Caco-2 (cell line): ENCODE data around the gene ZFHX3. TPM values are rescaled to one million over a fixed set of nuclear protein-coding genes. Genes with fewer than 3 reads are reported as not detected.

Experiments
- BruUV-seq: library from RNA; stranded (reverse); fragments of 400-500 nt; replicated peaks from 2 replicates; lab custom pipeline; 2021; lab: Mats Ljungman, UMichigan
- CTCF ChIA-PET: fragments of 300-600 bp; sonication (Branson Sonifier 250); formaldehyde crosslinking; loops from one replicate; lab custom pipeline; 2022; ENCODE audit warnings: antibody characterized with exemption; lab: Charles Lee
- POLR2A ChIA-PET: fragments of 300-600 bp; sonication (Branson Sonifier 250); formaldehyde crosslinking; loops from one replicate; lab custom pipeline; 2022; ENCODE audit warnings: antibody characterized with exemption; lab: Charles Lee
- DNase-seq, 2 experiments: peaks; one replicate each; pipeline versions ENCODE4 v3.0.0 to v3.0.0-alpha.2; 2020 to 2022
- H3K27me3 ChIP-seq: replicated peaks from 2 replicates; pipeline ENCODE4 v1.6.0; 2011; ENCODE audit warnings: low read length; ENCODE audit not compliant: control insufficient read depth, insufficient read depth
- H3K36me3 ChIP-seq: 2 replicates; pipeline ENCODE4 v1.5.1; 2011; ENCODE audit warnings: low read length; ENCODE audit not compliant: control insufficient read depth, insufficient read depth
- H3K4me1 ChIP-seq: fragments of 250-450 bp; sonication (Bioruptor Pico); 2 replicates; pipeline ENCODE4 v1.5.1; 2020; ENCODE audit warnings: mild to moderate bottlenecking
- H3K4me3 ChIP-seq: 2 replicates; pipeline ENCODE4 v1.5.1; 2011; ENCODE audit warnings: low read depth, mild to moderate bottlenecking, control low read depth, low read length
- H3K9me3 ChIP-seq: fragments of 250-450 bp; sonication (Bioruptor Pico); 2 replicates; pipeline ENCODE4 v1.5.1; 2020; ENCODE audit warnings: mild to moderate bottlenecking, moderate library complexity
- H3K27ac Mint-ChIP-seq: one replicate; pipeline ENCODE4 v1.8.0; 2022; ENCODE audit warnings: mixed read lengths; ENCODE audit not compliant: unreplicated experiment
- H3K27me3 Mint-ChIP-seq: one replicate; pipeline ENCODE4 v1.8.0; 2022; ENCODE audit warnings: mixed read lengths; ENCODE audit not compliant: insufficient read depth, unreplicated experiment
- H3K36me3 Mint-ChIP-seq: one replicate; pipeline ENCODE4 v1.8.0; 2022; ENCODE audit warnings: mild to moderate bottlenecking, mixed read lengths; ENCODE audit not compliant: insufficient read depth, unreplicated experiment
- H3K4me1 Mint-ChIP-seq: one replicate; pipeline ENCODE4 v1.8.0; 2022; ENCODE audit warnings: low read depth, mixed read lengths; ENCODE audit not compliant: unreplicated experiment
- H3K4me3 Mint-ChIP-seq: one replicate; pipeline ENCODE4 v1.8.0; 2022; ENCODE audit warnings: mild to moderate bottlenecking, moderate library complexity, mixed read lengths; ENCODE audit not compliant: unreplicated experiment
- H3K9me3 Mint-ChIP-seq: one replicate; pipeline ENCODE4 v1.8.0; 2022; ENCODE audit warnings: mixed read lengths; ENCODE audit not compliant: unreplicated experiment
- CTCF ChIP-seq, 2 experiments: fragments of 200-600 bp in 1 of 2; IDR thresholded peaks; 1 replicate in 1 of 2; 2 replicates in 1 of 2; pipeline versions ENCODE4 v1.5.1 to v1.8.0; 2011 to 2022; ENCODE audit warnings: antibody characterized with exemption in 1 of 2, control low read depth in 1 of 2, inconsistent platforms in 1 of 2, low read depth in 1 of 2, low read length in 1 of 2, mild to moderate bottlenecking in 1 of 2, moderate library complexity in 1 of 2; ENCODE audit not compliant: insufficient read depth in 1 of 2, severe bottlenecking in 1 of 2, unreplicated experiment in 1 of 2
- intact Hi-C: fragments of 100-400 bp; cut with micrococcal nuclease; formaldehyde crosslinking; loops from one replicate; pipeline ENCODE4 v1.10.0; 2022; ENCODE audit not compliant: unreplicated experiment
- total RNA-seq: library from RNA; stranded (reverse); gene quantifications from 2 replicates; pipeline ENCODE4 v1.2.3, GENCODE V29; 2022

ZFHX3 gene
- total RNA-seq, 1 experiment from 2014 or later: 39.9 TPM

GRCh38 chr16:72897707-72898106, 150.2 kb downstream of the ZFHX3 start:
- ChIA-PET CTCF (no interaction called here), POLR2A (no interaction called here)
- Mint-ChIP-seq H3K9me3 (no peaks in the 10 kb centered on the region), H3K4me3 (no peak overlapping the region), H3K36me3 (peaks cover 48% of the 10 kb centered on the region), H3K4me1 (peaks cover 13% of the 10 kb centered on the region), H3K27me3 (no peaks in the 10 kb centered on the region), H3K27ac (peak overlapping the region; percentile 23)
- Histone ChIP-seq H3K9me3 (no peaks in the 10 kb centered on the region), H3K27me3 (no peaks in the 10 kb centered on the region), H3K36me3 (peaks cover 1% of the 10 kb centered on the region; the same call in 1 of the 2 replicates), H3K4me1 (no peaks in the 10 kb centered on the region; the same call in 1 of the 2 replicates), H3K4me3 (no peak overlapping the region)
- no TSS peak for BruUV-seq
- TF ChIP-seq CTCF (IDR thresholded peaks at IDR 0.05; ENCODE audit: insufficient read depth in 1 of 2, low read depth in 1 of 2, low read length in 1 of 2, severe bottlenecking in 1 of 2, unreplicated experiment in 1 of 2): no peak
- DNase-seq: no peak
- intact Hi-C loops: no loop called here

DNA sequence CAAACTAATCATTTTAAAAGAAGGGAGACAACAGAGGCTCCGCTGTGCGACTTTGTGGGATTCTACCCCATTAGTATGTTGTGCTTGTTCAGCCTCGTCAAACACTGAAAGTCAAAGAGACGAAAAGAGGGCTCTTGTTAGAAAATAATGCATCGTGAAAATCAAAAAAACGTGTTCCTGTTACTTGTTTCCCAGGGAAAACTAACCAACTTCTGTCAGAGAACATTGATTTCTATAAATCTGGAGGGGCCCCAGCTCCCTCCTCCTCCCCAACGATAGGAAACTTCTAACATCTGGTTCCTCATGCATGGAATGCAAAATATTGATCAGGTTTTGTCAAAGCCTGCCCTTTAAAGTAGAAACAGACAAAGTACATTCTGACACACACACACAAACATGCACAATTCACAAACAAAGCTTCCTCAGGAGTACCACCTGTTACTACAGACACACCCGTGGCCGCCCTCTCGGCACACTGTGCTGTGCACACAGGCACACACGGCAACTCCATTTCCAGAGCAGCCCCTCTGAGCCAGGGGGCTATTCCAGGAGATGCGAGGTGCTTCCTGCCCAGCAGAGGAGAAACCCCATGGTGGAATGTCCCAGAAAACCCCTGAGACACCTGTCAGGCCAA, 151.3 kb downstream of the ZFHX3 start:
- H3K4me3 Mint-ChIP-seq: no peak overlapping the region
- BruUV-seq: no TSS peak
- POLR2A ChIA-PET: no interaction called here
- DNase-seq: no peak
- peaks cover 2% of the 10 kb centered on the region for H3K36me3 ChIP-seq
- TF ChIP-seq CTCF (IDR thresholded peaks at IDR 0.05; ENCODE audit: insufficient read depth in 1 of 2, low read depth in 1 of 2, low read length in 1 of 2, severe bottlenecking in 1 of 2, unreplicated experiment in 1 of 2): no peak
- H3K27ac Mint-ChIP-seq: no peak overlapping the region
- no peaks in the 10 kb centered on the region; the same call in 1 of the 2 replicates for H3K4me1 ChIP-seq
- no peaks in the 10 kb centered on the region for H3K9me3 Mint-ChIP-seq
- no peaks in the 10 kb centered on the region for H3K27me3 ChIP-seq
- CTCF ChIA-PET: interaction anchor here (1.4 kb wide), 1 partner anchor 64 kb away, joined by 13 read pairs; no protein-coding TSS in a partner anchor
- no peaks in the 10 kb centered on the region for H3K9me3 ChIP-seq
- H3K27me3 Mint-ChIP-seq: no peaks in the 10 kb centered on the region
- H3K4me1 Mint-ChIP-seq: peaks cover 13% of the 10 kb centered on the region
- peaks cover 57% of the 10 kb centered on the region for H3K36me3 Mint-ChIP-seq
- intact Hi-C loops: no loop called here
- no peak overlapping the region for H3K4me3 ChIP-seq

- no peak overlapping the region for H3K4me3 Mint-ChIP-seq
- no peak overlapping the region for H3K4me3 ChIP-seq
- H3K9me3 Mint-ChIP-seq: no peaks in the 10 kb centered on the region
- no TSS peak for BruUV-seq
- no peaks in the 10 kb centered on the region for H3K9me3 ChIP-seq
- TF ChIP-seq CTCF (IDR thresholded peaks at IDR 0.05; ENCODE audit: insufficient read depth in 1 of 2, low read depth in 1 of 2, low read length in 1 of 2, severe bottlenecking in 1 of 2, unreplicated experiment in 1 of 2): no peak
- intact Hi-C loops: no loop called here
- ChIA-PET POLR2A (no interaction called here), CTCF (interaction anchor here (1.4 kb wide), 1 partner anchor 63 kb away, joined by 13 read pairs; no protein-coding TSS in a partner anchor)
- H3K27me3 ChIP-seq: no peaks in the 10 kb centered on the region
- no peak for DNase-seq
- H3K36me3 Mint-ChIP-seq: peaks cover 61% of the 10 kb centered on the region
- H3K4me1 ChIP-seq: no peaks in the 10 kb centered on the region; the same call in 1 of the 2 replicates
- peaks cover 1% of the 10 kb centered on the region for H3K36me3 ChIP-seq
- peaks cover 13% of the 10 kb centered on the region for H3K4me1 Mint-ChIP-seq
- H3K27me3 Mint-ChIP-seq: no peaks in the 10 kb centered on the region
- H3K27ac Mint-ChIP-seq: no peak overlapping the region
These were observed 152.0 kb downstream of the ZFHX3 start for GRCh38 chr16:72895951-72896350.
